Effector CD8-positive, alpha-beta T cell (primary cell): Measurements from ENCODE around the gene ZFP57.

ENCODE experiments used
- DNase-seq: peaks from one replicate; lab custom pipeline; 2025; lab: John Stamatoyannopoulos, UW

ZFP57 gene

DNA sequence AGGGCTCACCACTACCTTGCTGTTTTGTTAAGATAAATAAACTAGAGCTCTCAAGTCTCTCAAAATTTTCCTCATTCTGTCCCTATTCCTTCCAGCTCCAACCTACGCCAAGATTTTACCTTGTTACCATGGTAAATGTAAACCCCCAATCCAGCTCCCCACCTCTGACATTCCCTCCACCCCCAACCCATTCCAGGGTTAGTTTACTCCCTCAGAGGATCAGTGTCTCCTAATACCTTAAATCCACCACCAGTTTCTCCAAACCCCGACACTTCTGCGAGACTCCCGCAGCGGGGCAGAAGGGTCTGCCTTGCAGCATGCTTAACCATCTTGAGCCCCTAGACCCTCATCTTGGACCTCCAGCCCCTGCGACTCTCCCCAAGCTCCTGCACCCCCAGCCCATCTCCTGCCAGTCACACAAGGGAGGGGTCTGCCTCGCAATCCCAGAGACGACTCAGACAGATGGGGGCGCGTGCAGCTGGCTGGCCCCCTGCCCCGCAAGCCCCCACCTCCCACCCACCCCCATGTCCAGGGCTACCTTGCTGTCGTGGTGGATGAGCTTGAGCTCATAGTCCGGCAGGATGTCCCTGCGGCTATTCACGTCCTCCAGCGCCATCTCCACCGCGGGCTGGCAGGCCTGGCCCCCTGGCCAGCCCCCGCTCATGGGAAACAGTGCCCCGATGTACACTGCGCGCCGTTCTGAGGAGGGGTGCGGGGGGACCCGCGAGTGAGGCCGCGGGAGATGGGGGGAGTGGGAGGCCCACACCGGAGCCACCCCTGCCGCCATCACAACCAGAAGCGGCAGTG lies 53.8 kb downstream of the ZFP57 start:
- DNase-seq = no peak

- no peak for DNase-seq
Observed at GRCh38 chr6:29625337-29625930, 55.5 kb downstream of the ZFP57 start.

GRCh38 chr6:29624520-29624961 lies 56.4 kb downstream of the ZFP57 start:
- DNase-seq = no peak
